IPS-18c (cell line): ENCODE results near the gene REV3L.

ENCODE experiments used
- H3K4me3 ChIP-seq: 2 replicates; pipeline ENCODE4 v1.7.0; 2013; ENCODE audit warnings: low read depth, mild to moderate bottlenecking, low read length, moderate library complexity; ENCODE audit not compliant: insufficient read depth
- H3K9me3 ChIP-seq: one replicate; pipeline ENCODE4 v1.6.1; 2013; ENCODE audit warnings: mild to moderate bottlenecking, low read length, moderate library complexity; ENCODE audit not compliant: control insufficient read depth, insufficient read depth

REV3L gene

DNA sequence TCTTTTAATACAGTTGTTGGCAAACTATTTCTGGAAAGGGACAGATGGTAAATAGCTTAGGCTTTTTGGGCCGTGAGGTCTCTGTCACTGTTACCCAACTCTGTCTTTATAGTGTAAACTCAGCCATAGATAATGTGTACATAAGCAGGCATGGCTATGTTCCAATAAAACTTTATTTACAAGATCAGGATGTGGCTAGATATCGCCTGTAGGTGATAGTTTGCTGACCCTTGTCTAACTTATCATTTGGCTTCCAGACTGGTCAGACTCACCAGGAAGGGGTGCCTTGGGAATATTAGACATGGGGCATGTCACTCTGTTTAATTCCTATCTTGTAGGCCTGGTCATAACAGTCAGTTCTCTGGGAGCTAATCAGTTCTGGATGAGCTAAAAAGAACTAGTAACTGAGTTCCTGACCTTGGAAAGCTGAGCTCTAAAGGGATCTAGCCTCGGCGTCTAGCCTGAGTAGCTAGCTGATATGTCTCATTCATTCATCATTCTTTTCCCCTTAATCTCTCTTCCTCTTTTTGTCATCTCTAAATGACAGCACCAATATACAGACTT is 232.1 kb downstream of the REV3L start:
- no peak overlapping the region for H3K4me3 ChIP-seq
- H3K9me3 ChIP-seq = no peaks in the 10 kb centered on the region
